C4-2B (cell line): Measurements from ENCODE around the gene NECAB2.

Experiments used
- CTCF ChIP-seq: fragments of 450-650 bp; conservative IDR thresholded peaks from 2 replicates; pipeline ENCODE4 v1.5.1; 2017; ENCODE audit warnings: mild to moderate bottlenecking
- ZFX ChIP-seq: fragments of 450-650 bp; IDR thresholded peaks from 2 replicates; pipeline ENCODE4 v1.6.1; 2017

- TF ChIP-seq CTCF (no peak), ZFX (no peak)
Measured at GRCh38 chr16:83971165-83972130, 3.4 kb downstream of the NECAB2 start.
